Neutrophil (primary cell): ENCODE data around the gene ABCA2.

Experiments used
- H3K27ac ChIP-seq: fragments of 200-600 bp; sonication (generic); 2 replicates; pipeline ENCODE4 v1.5.1; 2016; ENCODE audit warnings: mild to moderate bottlenecking, moderate library complexity
- H3K27me3 ChIP-seq: fragments of 200-600 bp; sonication (generic); 2 replicates; pipeline ENCODE4 v1.6.0; 2016; ENCODE audit warnings: mild to moderate bottlenecking
- H3K36me3 ChIP-seq: fragments of 200-600 bp; sonication (generic); 2 replicates; pipeline ENCODE4 v1.5.1; 2017
- H3K4me1 ChIP-seq, 2 experiments: fragments of 200-600 bp in 1 of 2; sonication (generic) in 1 of 2; 1 replicate in 1 of 2; 2 replicates in 1 of 2; pipeline versions ENCODE4 v1.5.1 to v1.6.1; 2013 to 2016; ENCODE audit warnings: low read depth in 1 of 2, low read length in 1 of 2, mild to moderate bottlenecking in 1 of 2, moderate library complexity in 1 of 2; ENCODE audit not compliant: control insufficient read depth in 1 of 2, insufficient read depth in 1 of 2
- H3K4me3 ChIP-seq, 2 experiments: fragments of 200-600 bp in 1 of 2; sonication (generic) in 1 of 2; 1 replicate in 1 of 2; 2 replicates in 1 of 2; pipeline ENCODE4 v1.5.1; 2013 to 2016; ENCODE audit warnings: low read depth in 1 of 2, low read length in 1 of 2, mild to moderate bottlenecking in 1 of 2, moderate library complexity in 1 of 2
- H3K9me3 ChIP-seq: fragments of 200-600 bp; sonication (generic); 2 replicates; pipeline ENCODE4 v1.5.1; 2016
- TF ChIP-seq, protein P1 (sequence below): fragments of 200-600 bp; sonication (generic); IDR thresholded peaks from 2 replicates; pipeline ENCODE4 v1.5.1; 2016; ENCODE audit warnings: antibody characterized with exemption

The ABCA2 gene

DNA sequence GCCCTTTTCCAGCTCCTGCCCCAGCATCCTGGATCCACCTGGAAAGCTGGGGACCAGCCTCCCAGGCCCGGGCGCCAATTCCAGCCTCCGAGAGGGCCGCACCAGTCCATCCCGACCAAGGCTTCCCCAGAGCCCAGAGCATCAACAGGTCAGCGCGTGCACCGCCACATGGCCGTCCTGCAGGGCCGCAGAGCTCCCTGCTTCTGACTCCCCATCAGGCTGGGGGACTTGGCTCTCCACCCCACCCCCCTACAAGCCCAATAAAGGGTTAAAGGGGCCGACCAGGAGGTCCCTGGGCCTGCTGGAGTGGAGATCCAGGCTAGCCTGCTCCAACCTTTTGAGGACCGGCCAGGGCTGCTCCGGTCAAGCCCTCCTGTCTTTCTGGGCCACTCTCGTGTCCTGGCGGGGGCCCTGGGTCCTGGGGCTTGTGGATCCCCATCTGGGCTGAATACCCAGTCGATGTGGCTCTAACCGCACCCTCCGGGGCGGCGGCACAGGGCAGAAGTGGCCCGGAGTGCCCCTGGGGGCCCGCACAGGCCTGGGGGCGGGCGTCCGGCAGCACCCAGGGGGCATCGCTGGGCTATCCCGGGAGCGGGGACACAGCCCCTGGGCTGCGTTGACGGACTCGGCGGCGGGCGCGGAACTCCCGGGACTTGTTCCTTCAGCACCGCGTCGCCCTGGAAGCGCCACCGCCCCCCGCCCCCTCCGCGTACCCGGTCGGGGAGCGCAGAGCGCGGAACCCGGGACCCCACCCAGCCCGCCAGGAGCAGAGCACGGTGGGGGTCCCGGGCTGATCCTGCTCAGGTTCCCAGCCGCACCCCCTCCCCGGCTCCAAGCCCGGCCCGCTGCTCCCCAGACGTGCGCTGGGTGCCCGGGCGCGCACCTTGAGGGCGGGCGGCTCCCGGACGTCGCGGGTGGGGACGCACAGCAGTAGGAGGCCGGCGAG lies 25.2 kb upstream of the ABCA2 start:
- Histone ChIP-seq H3K27ac (no peak overlapping the region), H3K9me3 (no peaks in the 10 kb centered on the region), H3K27me3 (peaks cover 81% of the 10 kb centered on the region), H3K36me3 (no peaks in the 10 kb centered on the region), H3K4me1 (peaks cover 24 to 33% of the 10 kb centered on the region in 2 experiments), H3K4me3 (peak overlapping the region; percentile 48 to 59)
- TF ChIP-seq, protein P1, sequence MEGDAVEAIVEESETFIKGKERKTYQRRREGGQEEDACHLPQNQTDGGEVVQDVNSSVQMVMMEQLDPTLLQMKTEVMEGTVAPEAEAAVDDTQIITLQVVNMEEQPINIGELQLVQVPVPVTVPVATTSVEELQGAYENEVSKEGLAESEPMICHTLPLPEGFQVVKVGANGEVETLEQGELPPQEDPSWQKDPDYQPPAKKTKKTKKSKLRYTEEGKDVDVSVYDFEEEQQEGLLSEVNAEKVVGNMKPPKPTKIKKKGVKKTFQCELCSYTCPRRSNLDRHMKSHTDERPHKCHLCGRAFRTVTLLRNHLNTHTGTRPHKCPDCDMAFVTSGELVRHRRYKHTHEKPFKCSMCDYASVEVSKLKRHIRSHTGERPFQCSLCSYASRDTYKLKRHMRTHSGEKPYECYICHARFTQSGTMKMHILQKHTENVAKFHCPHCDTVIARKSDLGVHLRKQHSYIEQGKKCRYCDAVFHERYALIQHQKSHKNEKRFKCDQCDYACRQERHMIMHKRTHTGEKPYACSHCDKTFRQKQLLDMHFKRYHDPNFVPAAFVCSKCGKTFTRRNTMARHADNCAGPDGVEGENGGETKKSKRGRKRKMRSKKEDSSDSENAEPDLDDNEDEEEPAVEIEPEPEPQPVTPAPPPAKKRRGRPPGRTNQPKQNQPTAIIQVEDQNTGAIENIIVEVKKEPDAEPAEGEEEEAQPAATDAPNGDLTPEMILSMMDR = no peak

DNA sequence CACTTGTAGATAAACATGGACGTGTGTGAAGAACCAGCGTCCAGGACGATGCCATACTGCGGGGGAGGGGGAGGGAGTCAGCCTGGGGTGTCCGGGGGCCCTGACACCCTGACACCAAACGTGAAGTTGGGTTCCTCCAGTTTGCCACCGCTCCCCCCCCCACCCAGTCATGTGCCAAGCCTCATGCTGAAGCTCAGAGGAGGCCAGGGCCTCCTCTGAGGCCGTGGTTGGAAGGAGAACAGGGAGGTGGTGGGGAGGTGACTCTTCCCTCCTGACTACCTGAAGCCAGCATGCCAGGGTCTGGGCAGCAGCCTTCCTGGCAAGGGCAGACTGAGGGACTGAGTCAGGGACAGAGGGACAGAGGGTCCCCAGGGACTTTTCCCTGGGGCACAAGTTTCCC lies 24.3 kb upstream of the ABCA2 start:
- no peak overlapping the region for H3K4me3 ChIP-seq
- H3K36me3 ChIP-seq = no peaks in the 10 kb centered on the region
- TF ChIP-seq, protein P1 = no peak
- H3K4me1 ChIP-seq = peaks cover 17 to 24% of the 10 kb centered on the region in 2 experiments
- H3K9me3 ChIP-seq = no peaks in the 10 kb centered on the region
- no peak overlapping the region for H3K27ac ChIP-seq
- H3K27me3 ChIP-seq = peaks cover 91% of the 10 kb centered on the region

DNA sequence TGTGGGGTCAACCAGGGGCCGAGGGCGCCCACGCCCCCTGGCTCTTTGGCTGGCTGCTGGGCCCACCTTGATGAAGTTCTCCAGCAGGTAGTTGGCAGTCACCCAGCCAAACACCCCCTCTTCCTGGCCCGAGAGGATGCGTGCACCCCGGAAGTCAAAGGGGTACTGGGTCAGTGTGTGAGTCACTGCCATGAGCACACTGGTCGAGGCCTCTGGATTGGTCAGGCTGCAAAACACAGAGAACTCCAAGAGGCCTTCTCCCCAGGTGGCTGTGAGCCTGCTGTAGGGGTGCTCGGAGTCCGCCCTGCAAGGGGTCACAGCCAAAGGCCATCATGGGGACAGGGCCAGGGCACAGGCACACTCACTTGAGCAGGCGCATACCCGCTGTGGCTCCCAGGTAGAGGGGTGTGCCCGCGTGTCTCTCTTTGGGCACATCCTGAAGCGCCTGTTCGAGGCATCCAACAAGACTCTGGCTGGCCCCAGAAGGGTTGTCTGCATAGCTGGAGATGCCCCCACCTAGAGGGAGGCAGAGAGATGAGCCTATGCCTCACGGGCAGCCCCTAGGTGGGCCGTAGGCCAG lies 23.2 kb upstream of the ABCA2 start:
- Histone ChIP-seq H3K36me3 (no peaks in the 10 kb centered on the region), H3K4me3 (no peak overlapping the region), H3K27me3 (peaks cover 100% of the 10 kb centered on the region), H3K27ac (no peak overlapping the region), H3K9me3 (no peaks in the 10 kb centered on the region), H3K4me1 (peaks cover 20 to 28% of the 10 kb centered on the region in 2 experiments)
- TF ChIP-seq, protein P1 = no peak

DNA sequence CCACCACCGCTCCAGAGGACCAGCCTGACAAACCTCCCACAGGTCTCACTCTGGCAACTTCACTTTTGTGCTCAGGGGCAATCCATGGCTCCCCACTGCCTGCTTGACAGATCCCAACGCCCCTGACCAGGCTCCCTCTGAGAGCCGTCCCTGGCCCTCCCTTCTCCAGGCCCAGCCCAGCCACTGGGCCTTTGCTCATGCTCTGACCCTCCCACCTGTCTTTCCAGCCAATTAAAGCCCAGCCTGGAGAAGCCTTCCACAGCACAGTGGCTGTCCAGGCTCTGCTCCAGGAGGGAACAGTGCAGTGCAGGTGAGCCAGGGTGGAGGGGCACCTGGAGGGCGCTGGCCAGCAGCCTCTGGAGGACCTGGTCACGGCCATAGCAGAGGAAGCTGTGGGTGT lies 22.5 kb upstream of the ABCA2 start:
- H3K27ac ChIP-seq = no peak overlapping the region

DNA sequence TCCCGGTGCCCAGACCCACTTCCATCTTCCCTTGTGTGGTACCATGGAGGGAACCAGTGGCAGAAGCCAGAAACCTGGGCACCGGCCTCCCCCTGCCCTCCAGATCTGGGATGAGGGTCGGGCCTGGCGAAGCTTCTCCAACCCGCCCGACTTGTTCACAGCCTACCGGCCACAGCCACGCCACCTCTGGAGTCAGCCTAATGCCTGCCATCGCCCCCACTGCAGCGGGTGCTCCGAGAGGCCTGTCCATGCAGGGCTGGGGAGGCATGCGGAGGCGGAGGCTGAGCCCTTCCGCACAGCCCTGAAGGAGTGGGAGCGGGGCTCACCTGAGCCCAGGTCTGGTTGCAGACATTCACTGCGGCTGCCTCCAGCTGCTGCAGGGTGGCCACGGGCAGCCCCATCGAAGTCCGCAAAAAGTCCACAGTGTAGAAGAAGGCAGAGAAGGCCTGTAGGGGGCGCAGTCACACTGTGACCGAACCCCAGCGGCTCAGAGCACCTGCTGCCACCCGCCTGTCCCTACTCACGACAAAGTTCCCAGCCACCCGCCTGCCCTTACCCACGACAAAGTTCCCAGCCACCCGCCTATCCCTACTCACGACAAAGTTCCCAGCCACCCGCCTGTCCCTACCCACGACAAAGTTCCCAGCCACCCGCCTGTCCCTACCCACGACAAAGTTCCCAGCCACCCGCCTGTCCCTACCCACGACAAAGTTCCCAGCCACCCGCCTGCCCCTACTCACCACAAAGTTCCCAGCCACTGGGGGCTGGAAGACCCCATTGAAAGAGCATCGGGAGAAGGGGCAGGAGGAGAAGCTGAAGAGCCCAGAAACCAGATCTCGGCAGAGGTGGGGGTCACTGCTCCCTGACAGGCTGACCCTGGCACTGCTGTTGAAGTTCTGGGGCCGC lies 21.8 kb upstream of the ABCA2 start:
- no peak overlapping the region for H3K27ac ChIP-seq
- H3K9me3 ChIP-seq = no peaks in the 10 kb centered on the region
- peaks cover 28 to 38% of the 10 kb centered on the region in 2 experiments for H3K4me1 ChIP-seq
- peaks cover 100% of the 10 kb centered on the region for H3K27me3 ChIP-seq
- TF ChIP-seq, protein P1 = peak; percentile 48
- no peak overlapping the region for H3K4me3 ChIP-seq
- H3K36me3 ChIP-seq = no peaks in the 10 kb centered on the region

More for the DNA sequence above, 22.5 kb upstream of the ABCA2 start:
- TF ChIP-seq, protein P1 = no peak
- peaks cover 24 to 32% of the 10 kb centered on the region in 2 experiments for H3K4me1 ChIP-seq
- no peak overlapping the region for H3K4me3 ChIP-seq
- no peaks in the 10 kb centered on the region for H3K9me3 ChIP-seq
- no peaks in the 10 kb centered on the region for H3K36me3 ChIP-seq
- peaks cover 100% of the 10 kb centered on the region for H3K27me3 ChIP-seq
